ENCODE data around the gene ITPR2. TPM values are rescaled to one million over a fixed set of nuclear protein-coding genes. Genes with fewer than 3 reads are reported as not detected.
"Not testable (repeated sequence)": the region's sequence is repeated elsewhere in the genome, so short reads cannot be mapped to it uniquely, and the experiment has no call there.

Gene ITPR2
- total RNA-seq, 4 donors from 2014 or later = 32.6 to 49.8 (median 39.9) TPM

GRCh38 chr12:26519462-26519861, 313.5 kb downstream of the ITPR2 start:
- no peak for TF ChIP-seq CTCF (IDR thresholded peaks at IDR 0.05)
- TF ChIP-seq EP300 (IDR thresholded peaks at IDR 0.05) = no peak
- TF ChIP-seq POLR2A (IDR thresholded peaks at IDR 0.05) = no peak
- Histone ChIP-seq H3K27me3 (no peaks in the 10 kb centered on the region), H3K36me3 (no peaks in the 10 kb centered on the region), H3K4me1 (peaks cover 0 to 21% (median 7%) of the 10 kb centered on the region in 4 donors), H3K9me3 (peaks cover 0 to 10% (median 0%) of the 10 kb centered on the region in 4 donors), H3K27ac (no peak overlapping the region), H3K4me3 (no peak overlapping the region)
- no peak for DNase-seq (ENCODE audit: low spot score in 2 of 2)
- 81 to 86% methylated on average over 3 of the region's 3 CpGs for WGBS, 2 donors

GRCh38 chr12:26517320-26517719, 315.7 kb downstream of the ITPR2 start:
- H3K9me3 ChIP-seq; H3K36me3 ChIP-seq; H3K27ac ChIP-seq; H3K4me3 ChIP-seq; H3K27me3 ChIP-seq; DNase-seq (ENCODE audit: low spot score in 2 of 2): not testable (repeated sequence)
- WGBS, 2 donors = 79 to 96% methylated on average over 3 of the region's 3 CpGs
- H3K4me1 ChIP-seq = peaks cover 0 to 22% (median 3%) of the 10 kb centered on the region in 4 donors

- Histone ChIP-seq H3K27ac (peak overlapping the region in 1 of 4 donors; percentile 1), H3K36me3 (no peaks in the 10 kb centered on the region), H3K9me3 (peaks cover 0 to 7% (median 0%) of the 10 kb centered on the region in 4 donors), H3K27me3 (no peaks in the 10 kb centered on the region), H3K4me3 (no peak overlapping the region), H3K4me1 (peaks cover 0 to 22% (median 3%) of the 10 kb centered on the region in 4 donors)
- WGBS, 2 donors = 34 to 42% methylated on average over 3 of the region's 3 CpGs
- no peak for DNase-seq (ENCODE audit: low spot score in 2 of 2)
- peak in 1 of 2 donors; percentile 19 for TF ChIP-seq EP300 (IDR thresholded peaks at IDR 0.05)
- TF ChIP-seq CTCF (IDR thresholded peaks at IDR 0.05) = no peak
- TF ChIP-seq POLR2A (IDR thresholded peaks at IDR 0.05) = no peak
Measured at GRCh38 chr12:26514364-26514763, 318.6 kb downstream of the ITPR2 start.

- Histone ChIP-seq H3K27me3 (no peaks in the 10 kb centered on the region), H3K4me3 (no peak overlapping the region), H3K27ac (peak overlapping the region in 1 of 4 donors; percentile 1), H3K9me3 (no peaks in the 10 kb centered on the region), H3K36me3 (no peaks in the 10 kb centered on the region), H3K4me1 (peaks cover 0 to 22% (median 3%) of the 10 kb centered on the region in 4 donors)
- no peak for DNase-seq (ENCODE audit: low spot score in 2 of 2)
- WGBS, 2 donors = 26 to 42% methylated on average over 4 of the region's 4 CpGs
- TF ChIP-seq EP300 (IDR thresholded peaks at IDR 0.05) (no peak), POLR2A (IDR thresholded peaks at IDR 0.05) (no peak), CTCF (IDR thresholded peaks at IDR 0.05) (no peak)
Measured at GRCh38 chr12:26513363-26514043, 319.5 kb downstream of the ITPR2 start.

- no peaks in the 10 kb centered on the region for H3K9me3 ChIP-seq
- H3K27ac ChIP-seq = no peak overlapping the region
- no peaks in the 10 kb centered on the region for H3K27me3 ChIP-seq
- WGBS, 2 donors = 90 to 94% methylated on average over 3 of the region's 3 CpGs
- no peak for DNase-seq (ENCODE audit: low spot score in 2 of 2)
- TF ChIP-seq CTCF (IDR thresholded peaks at IDR 0.05) (no peak), POLR2A (IDR thresholded peaks at IDR 0.05) (no peak), EP300 (IDR thresholded peaks at IDR 0.05) (no peak)
- peaks cover 0 to 22% (median 3%) of the 10 kb centered on the region in 4 donors for H3K4me1 ChIP-seq
- H3K4me3 ChIP-seq = no peak overlapping the region
- no peaks in the 10 kb centered on the region for H3K36me3 ChIP-seq
Measured at GRCh38 chr12:26512213-26512612, 320.8 kb downstream of the ITPR2 start.

All from tibial nerve (tissue), 4 donors.